Activated T-helper 17 cell treated with anti-CD3 and anti-CD28 coated beads, Interleukin-2, amount 50 U/mL, for 72 hours (primary cell): ENCODE results near the gene GNG12. TPM values are rescaled to one million over a fixed set of nuclear protein-coding genes. Genes with fewer than 3 reads are reported as not detected.
A peak's percentile ranks its signal among the peaks of the same experiment; 100 is the strongest.

ENCODE experiments used
- ATAC-seq: fragments of 150-1000 bp; cut with Tn5 transposase; replicated peaks from 2 replicates; pipeline ENCODE4 v1.10.0; 2021; ENCODE audit warnings: mild to moderate bottlenecking, moderate library complexity
- H3K27ac Mint-ChIP-seq: one replicate; pipeline ENCODE4 v1.8.0; 2022; ENCODE audit warnings: mixed read lengths
- H3K27me3 Mint-ChIP-seq: one replicate; pipeline ENCODE4 v1.8.0; 2022; ENCODE audit warnings: mixed read lengths
- H3K36me3 Mint-ChIP-seq: one replicate; pipeline ENCODE4 v1.8.0; 2022; ENCODE audit warnings: low read depth, mild to moderate bottlenecking, mixed read lengths
- H3K4me1 Mint-ChIP-seq: one replicate; pipeline ENCODE4 v1.8.0; 2022; ENCODE audit warnings: mixed read lengths
- H3K4me3 Mint-ChIP-seq: one replicate; pipeline ENCODE4 v1.8.0; 2022; ENCODE audit warnings: mild to moderate bottlenecking, mixed read lengths
- H3K9me3 Mint-ChIP-seq: one replicate; pipeline ENCODE4 v1.8.0; 2022; ENCODE audit warnings: mixed read lengths
- total RNA-seq, 2 donors: library from RNA; stranded (reverse); gene quantifications; one replicate each; pipeline ENCODE4 v1.2.3, GENCODE V29; 2022

The GNG12 gene
- total RNA-seq, 2 donors from 2014 or later = 0.13 to 0.34 TPM

GRCh38 chr1:67831850-67832513, 1.3 kb downstream of the GNG12 start:
- no peaks in the 10 kb centered on the region for H3K9me3 Mint-ChIP-seq
- ATAC-seq = no peak
- H3K4me3 Mint-ChIP-seq = peak overlapping the region; percentile 79
- peaks cover 7% of the 10 kb centered on the region for H3K4me1 Mint-ChIP-seq
- H3K27me3 Mint-ChIP-seq = peaks cover 49% of the 10 kb centered on the region
- H3K36me3 Mint-ChIP-seq = no peaks in the 10 kb centered on the region
- no peak overlapping the region for H3K27ac Mint-ChIP-seq

DNA sequence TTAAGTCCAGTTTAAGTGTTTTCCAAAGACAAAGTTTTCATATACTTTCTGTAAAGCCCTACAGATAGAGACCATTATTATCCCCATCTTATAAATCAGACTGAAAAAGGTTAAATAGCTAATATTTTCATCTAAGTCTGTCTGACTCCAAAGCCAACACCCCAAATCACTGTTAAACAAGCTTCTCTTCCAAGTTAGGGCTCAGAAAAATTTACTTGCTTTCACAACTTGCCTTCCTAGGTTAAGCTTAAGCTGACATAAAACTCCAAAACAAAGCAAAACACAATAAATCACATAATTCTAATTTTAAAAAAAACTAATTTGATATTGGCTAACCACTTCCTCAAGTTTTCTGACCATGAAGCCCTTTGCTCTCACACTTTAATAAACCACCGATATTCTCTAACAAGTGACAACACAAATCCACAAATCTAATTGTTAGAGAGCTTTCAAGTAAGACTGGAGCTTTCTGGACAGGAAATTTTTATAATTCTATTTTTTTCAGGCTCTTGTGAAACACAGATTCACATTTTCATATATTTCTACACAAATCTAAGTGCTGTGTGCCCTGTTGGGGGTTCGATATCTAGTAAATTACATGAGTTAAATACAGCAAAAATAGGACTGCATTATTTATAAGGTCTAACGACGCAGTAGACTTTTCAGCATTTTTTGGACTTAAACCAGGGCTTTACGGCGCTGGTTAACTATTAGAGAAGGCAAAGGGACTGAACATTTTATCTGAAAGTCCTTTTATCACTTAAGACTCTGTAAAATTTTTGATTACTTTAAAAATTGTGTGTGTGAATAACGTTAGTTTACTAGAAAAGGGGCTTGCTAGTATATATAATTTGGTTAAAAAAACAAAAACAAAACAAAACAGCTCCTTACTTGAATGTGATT, 2.1 kb downstream of the GNG12 start:
- ATAC-seq = no peak
- peak overlapping the region; percentile 79 for H3K4me3 Mint-ChIP-seq
- no peaks in the 10 kb centered on the region for H3K36me3 Mint-ChIP-seq
- peaks cover 7% of the 10 kb centered on the region for H3K4me1 Mint-ChIP-seq
- no peaks in the 10 kb centered on the region for H3K9me3 Mint-ChIP-seq
- peaks cover 46% of the 10 kb centered on the region for H3K27me3 Mint-ChIP-seq
- no peak overlapping the region for H3K27ac Mint-ChIP-seq

DNA sequence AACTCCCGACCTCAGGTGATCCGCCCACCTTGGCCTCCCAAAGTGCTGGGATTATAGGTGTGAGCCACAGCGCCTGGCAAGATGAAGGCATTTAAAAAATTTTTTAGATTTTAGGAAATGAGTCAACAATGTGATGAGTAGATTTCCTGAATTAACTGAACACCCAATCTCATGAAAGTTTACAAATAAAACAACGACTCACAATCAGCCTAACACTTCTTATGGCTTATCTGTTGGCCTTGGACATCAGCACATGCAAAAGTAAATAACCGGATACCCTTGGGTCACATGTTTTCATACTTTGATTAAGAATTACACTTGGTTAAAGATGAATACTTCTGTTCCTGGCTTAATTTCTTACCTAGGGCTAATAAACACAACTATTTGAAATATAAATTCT, 3.0 kb downstream of the GNG12 start:
- Mint-ChIP-seq H3K4me3 (no peak overlapping the region), H3K4me1 (peaks cover 7% of the 10 kb centered on the region), H3K36me3 (no peaks in the 10 kb centered on the region), H3K9me3 (no peaks in the 10 kb centered on the region), H3K27ac (no peak overlapping the region), H3K27me3 (peaks cover 39% of the 10 kb centered on the region)
- ATAC-seq = no peak

DNA sequence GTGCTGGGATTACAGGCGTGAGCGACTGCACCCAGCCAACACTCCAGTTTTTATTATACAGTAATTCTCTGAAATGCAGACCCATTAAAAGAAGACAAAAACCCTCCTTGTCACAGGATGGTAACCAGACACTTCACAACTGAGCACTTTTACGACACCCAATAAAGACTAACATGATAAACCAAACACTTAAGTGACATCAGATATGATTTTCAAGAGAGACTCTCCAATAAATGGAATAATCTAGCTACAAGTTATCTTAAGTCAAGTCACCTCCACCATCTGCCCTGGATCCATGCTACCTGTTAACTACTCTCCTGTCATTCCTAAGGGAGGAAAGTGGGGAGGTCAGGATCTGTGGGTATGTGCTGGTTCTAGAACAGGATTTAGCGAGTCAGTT, 5.6 kb downstream of the GNG12 start:
- Mint-ChIP-seq H3K4me3 (no peak overlapping the region), H3K27ac (no peak overlapping the region), H3K9me3 (no peaks in the 10 kb centered on the region), H3K4me1 (peaks cover 7% of the 10 kb centered on the region), H3K36me3 (no peaks in the 10 kb centered on the region), H3K27me3 (peaks cover 29% of the 10 kb centered on the region)
- no peak for ATAC-seq

- Mint-ChIP-seq H3K9me3 (no peaks in the 10 kb centered on the region), H3K27me3 (peaks cover 14% of the 10 kb centered on the region), H3K4me1 (no peaks in the 10 kb centered on the region), H3K27ac (no peak overlapping the region), H3K4me3 (no peak overlapping the region), H3K36me3 (no peaks in the 10 kb centered on the region)
- ATAC-seq = no peak
Observed at GRCh38 chr1:67825591-67825990, 7.7 kb downstream of the GNG12 start.

- Mint-ChIP-seq H3K4me1 (no peaks in the 10 kb centered on the region), H3K9me3 (no peaks in the 10 kb centered on the region), H3K36me3 (no peaks in the 10 kb centered on the region), H3K27ac (no peak overlapping the region), H3K27me3 (peaks cover 15% of the 10 kb centered on the region), H3K4me3 (no peak overlapping the region)
- no peak for ATAC-seq
Observed at GRCh38 chr1:67824766-67825165, 8.5 kb downstream of the GNG12 start.

GRCh38 chr1:67823615-67824014, 9.7 kb downstream of the GNG12 start:
- Mint-ChIP-seq H3K36me3 (no peaks in the 10 kb centered on the region), H3K4me3 (no peak overlapping the region), H3K27me3 (peaks cover 24% of the 10 kb centered on the region), H3K4me1 (peaks cover 1% of the 10 kb centered on the region), H3K9me3 (no peaks in the 10 kb centered on the region), H3K27ac (no peak overlapping the region)
- ATAC-seq = no peak

- Mint-ChIP-seq H3K36me3 (no peaks in the 10 kb centered on the region), H3K9me3 (no peaks in the 10 kb centered on the region), H3K4me3 (no peak overlapping the region), H3K4me1 (peaks cover 3% of the 10 kb centered on the region), H3K27ac (no peak overlapping the region), H3K27me3 (peaks cover 30% of the 10 kb centered on the region)
- no peak for ATAC-seq
Observed at GRCh38 chr1:67821263-67821662, 12.0 kb downstream of the GNG12 start.

GRCh38 chr1:67818725-67819301, 14.5 kb downstream of the GNG12 start:
- H3K27ac Mint-ChIP-seq = no peak overlapping the region
- no peaks in the 10 kb centered on the region for H3K9me3 Mint-ChIP-seq
- H3K36me3 Mint-ChIP-seq = no peaks in the 10 kb centered on the region
- peaks cover 25% of the 10 kb centered on the region for H3K27me3 Mint-ChIP-seq
- H3K4me3 Mint-ChIP-seq = no peak overlapping the region
- H3K4me1 Mint-ChIP-seq = peaks cover 3% of the 10 kb centered on the region
- peak; percentile 24 for ATAC-seq

DNA sequence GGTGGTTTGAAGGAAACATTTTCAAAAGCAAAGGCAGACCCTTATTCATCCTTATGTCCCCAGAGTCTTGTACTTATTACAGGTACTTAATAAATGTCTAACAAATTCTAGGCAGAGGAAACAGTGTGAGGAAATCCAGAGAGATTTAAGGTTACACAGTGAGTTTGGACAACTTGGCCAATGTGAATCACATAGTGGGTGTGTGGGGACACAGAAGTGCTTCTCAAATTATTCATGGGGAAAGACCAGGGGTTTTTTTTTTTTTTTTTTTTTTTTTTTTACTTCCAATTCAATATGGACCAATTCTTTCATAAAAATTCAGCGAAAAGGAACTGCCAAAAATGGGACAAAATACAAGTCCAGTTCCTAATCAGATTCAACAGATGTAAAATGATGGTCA, 15.1 kb downstream of the GNG12 start:
- Mint-ChIP-seq H3K4me3 (no peak overlapping the region), H3K27me3 (peaks cover 23% of the 10 kb centered on the region), H3K27ac (no peak overlapping the region), H3K9me3 (no peaks in the 10 kb centered on the region), H3K36me3 (no peaks in the 10 kb centered on the region), H3K4me1 (peaks cover 3% of the 10 kb centered on the region)
- ATAC-seq = no peak

DNA sequence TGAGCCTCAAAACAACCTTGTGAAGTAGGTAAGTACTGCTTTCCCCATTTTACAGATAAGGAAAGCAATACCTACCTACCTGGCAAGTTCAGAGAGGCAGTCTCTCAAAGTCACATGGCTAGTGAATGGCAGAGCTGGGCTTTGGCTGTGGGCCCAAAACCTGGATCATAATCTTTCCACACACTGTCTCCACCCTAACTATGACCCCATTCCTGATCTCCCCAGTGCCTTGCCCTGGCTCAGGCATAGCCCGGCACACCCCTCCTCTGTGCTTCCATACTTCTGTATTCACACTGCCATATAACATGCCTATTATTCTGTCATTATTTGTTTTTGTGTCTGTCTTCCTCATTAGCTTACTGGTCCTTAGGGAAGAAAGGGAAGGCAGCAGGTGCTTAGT, 15.9 kb downstream of the GNG12 start:
- no peak for ATAC-seq
- Mint-ChIP-seq H3K9me3 (no peaks in the 10 kb centered on the region), H3K27ac (no peak overlapping the region), H3K27me3 (peaks cover 23% of the 10 kb centered on the region), H3K36me3 (no peaks in the 10 kb centered on the region), H3K4me1 (peaks cover 3% of the 10 kb centered on the region), H3K4me3 (no peak overlapping the region)

DNA sequence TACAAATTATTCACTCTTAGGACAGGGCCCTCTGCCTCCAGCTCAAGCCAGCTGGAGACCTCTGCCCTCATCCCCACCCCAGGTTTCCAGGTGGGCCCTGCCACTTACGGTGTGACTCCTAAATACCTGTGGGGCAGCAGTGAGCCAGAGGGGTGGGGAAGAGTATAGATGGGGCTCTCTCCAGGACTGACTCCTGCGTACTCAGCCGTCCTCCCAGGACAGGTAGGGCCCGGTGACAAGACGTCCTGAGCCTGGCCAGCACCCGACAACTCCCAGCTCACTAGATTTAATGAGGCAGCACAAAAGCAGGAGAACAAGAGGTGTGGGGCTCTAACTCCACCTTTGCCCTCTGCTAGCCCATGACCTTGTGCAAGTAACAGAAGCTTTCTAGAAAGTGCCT, 16.8 kb downstream of the GNG12 start:
- Mint-ChIP-seq H3K36me3 (no peaks in the 10 kb centered on the region), H3K4me3 (no peak overlapping the region), H3K27ac (no peak overlapping the region), H3K27me3 (peaks cover 23% of the 10 kb centered on the region), H3K4me1 (peaks cover 3% of the 10 kb centered on the region), H3K9me3 (no peaks in the 10 kb centered on the region)
- ATAC-seq = no peak

DNA sequence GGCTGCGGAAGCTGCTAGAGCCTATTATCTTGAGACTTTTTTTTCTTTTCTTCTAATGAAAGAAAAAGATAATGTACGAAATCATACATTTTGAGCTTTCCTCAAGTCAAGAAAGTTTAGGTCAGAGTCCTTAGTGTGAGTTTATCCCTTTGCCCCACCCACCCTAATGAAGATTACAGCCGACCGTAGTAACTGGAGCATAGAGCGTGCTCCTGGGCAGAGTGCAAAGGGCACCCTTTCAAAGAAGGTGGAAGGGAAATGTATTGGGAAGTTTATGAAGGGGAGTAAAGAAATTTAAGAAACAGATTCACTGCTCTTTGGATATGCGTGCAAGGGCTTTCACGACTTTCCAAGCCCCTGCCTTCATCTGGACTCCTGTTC, 17.2 kb downstream of the GNG12 start:
- Mint-ChIP-seq H3K27ac (no peak overlapping the region), H3K9me3 (no peaks in the 10 kb centered on the region), H3K4me1 (peaks cover 3% of the 10 kb centered on the region), H3K36me3 (no peaks in the 10 kb centered on the region), H3K27me3 (peaks cover 21% of the 10 kb centered on the region), H3K4me3 (no peak overlapping the region)
- no peak for ATAC-seq

- Mint-ChIP-seq H3K9me3 (no peaks in the 10 kb centered on the region), H3K36me3 (no peaks in the 10 kb centered on the region), H3K27me3 (peaks cover 19% of the 10 kb centered on the region), H3K27ac (no peak overlapping the region), H3K4me1 (peaks cover 3% of the 10 kb centered on the region), H3K4me3 (no peak overlapping the region)
- ATAC-seq = no peak
Observed at GRCh38 chr1:67815303-67816094, 17.8 kb downstream of the GNG12 start.
